Right lobe of liver (tissue), 6 donors: ENCODE results near the gene ATIC. TPM values are rescaled to one million over a fixed set of nuclear protein-coding genes. Genes with fewer than 3 reads are reported as not detected.

ENCODE experiments used
- ATAC-seq, 4 donors: fragments of 200-7000 bp; cut with Tn5 transposase; one replicate each; pipeline ENCODE4 v1.9.1; 2020; ENCODE audit warnings: mild to moderate bottlenecking in 4 of 4, moderate library complexity in 4 of 4
- DNase-seq, 3 donors: peaks; one replicate each; pipeline ENCODE4 v3.0.0-alpha.2; 2020
- H3K27ac ChIP-seq, 3 donors: fragments of 200-600 bp; one replicate each; pipeline ENCODE4 v1.8.0; 2022
- H3K27me3 ChIP-seq, 2 donors: fragments of 200-600 bp; one replicate each; pipeline ENCODE4 v1.8.0; 2022
- H3K36me3 ChIP-seq, 4 donors: fragments of 200-600 bp; sonication (generic) in 1 of 4; one replicate each; pipeline versions ENCODE4 v1.5.1 to v1.8.0; 2017 to 2022; ENCODE audit warnings: control low read depth in 1 of 4
- H3K4me1 ChIP-seq, 4 donors: fragments of 200-600 bp; sonication (generic) in 1 of 4; one replicate each; pipeline versions ENCODE4 v1.5.1 to v1.8.0; 2017 to 2022; ENCODE audit warnings: control low read depth in 1 of 4
- H3K4me3 ChIP-seq, 3 donors: fragments of 200-600 bp; one replicate each; pipeline ENCODE4 v1.8.0; 2022
- H3K9me3 ChIP-seq, 4 donors: fragments of 200-600 bp; sonication (generic) in 1 of 4; one replicate each; pipeline versions ENCODE4 v1.5.1 to v1.8.0; 2017 to 2022; ENCODE audit warnings: control low read depth in 1 of 4
- POLR2A ChIP-seq: fragments of 450-650 bp; IDR thresholded peaks from one replicate; pipeline ENCODE4 v1.6.1; 2017; ENCODE audit warnings: antibody characterized with exemption, mild to moderate bottlenecking
- WGBS: methylation state at CpG from one replicate; pipeline ENCODE4 v1.1.6; 2018; ENCODE audit warnings: low coverage, low lambda C conversion rate; ENCODE audit not compliant: insufficient coverage; ENCODE audit errors: missing lambda C conversion rate; 5-methylcytosine and 5-hydroxymethylcytosine counted together
- intact Hi-C, 2 donors: fragments of 100-400 bp; cut with DNase I; formaldehyde crosslinking; loops; one replicate each; pipeline versions ENCODE4 v1.11.2 to v1.14.1; 2022
- total RNA-seq, 6 experiments: library from RNA; depleted of rRNA in 2 of 6; stranded (reverse); fragments of >200 nt in 2 of 6; fragmentation: NEBNext Ultra II Directional in 3 of 6; extraction: Animal tissue kit (Norgen Biotek cat#: 25700) in 3 of 6; gene quantifications; one replicate each; pipeline versions ENCODE4 v1.1.0 to v1.2.4, GENCODE V29; 2016 to 2023
- TF ChIP-seq, protein P1 (sequence below), 4 donors: fragments of 200-600 bp in 3 of 4; fragments of 450-650 bp in 1 of 4; IDR thresholded peaks; one replicate each; pipeline versions ENCODE4 v1.5.1 to v1.8.0; 2016 to 2022; ENCODE audit warnings: antibody characterized with exemption in 4 of 4, mild to moderate bottlenecking in 2 of 4
- donor health status: DM: no; HTN: yes; CAD: no.
- donor health status: DM: no; HTN: no; CAD: no.
- donor health status: DM: no; HTN: no; CAD: no.
- donor health status: DM: no; HTN: yes; CAD: no.
- donor health status: DM: no; HTN: yes; CAD: no.

ATIC gene
- total RNA-seq, 6 experiments from 2014 or later: 38.8 to 57.3 (median 43.0) TPM

DNA sequence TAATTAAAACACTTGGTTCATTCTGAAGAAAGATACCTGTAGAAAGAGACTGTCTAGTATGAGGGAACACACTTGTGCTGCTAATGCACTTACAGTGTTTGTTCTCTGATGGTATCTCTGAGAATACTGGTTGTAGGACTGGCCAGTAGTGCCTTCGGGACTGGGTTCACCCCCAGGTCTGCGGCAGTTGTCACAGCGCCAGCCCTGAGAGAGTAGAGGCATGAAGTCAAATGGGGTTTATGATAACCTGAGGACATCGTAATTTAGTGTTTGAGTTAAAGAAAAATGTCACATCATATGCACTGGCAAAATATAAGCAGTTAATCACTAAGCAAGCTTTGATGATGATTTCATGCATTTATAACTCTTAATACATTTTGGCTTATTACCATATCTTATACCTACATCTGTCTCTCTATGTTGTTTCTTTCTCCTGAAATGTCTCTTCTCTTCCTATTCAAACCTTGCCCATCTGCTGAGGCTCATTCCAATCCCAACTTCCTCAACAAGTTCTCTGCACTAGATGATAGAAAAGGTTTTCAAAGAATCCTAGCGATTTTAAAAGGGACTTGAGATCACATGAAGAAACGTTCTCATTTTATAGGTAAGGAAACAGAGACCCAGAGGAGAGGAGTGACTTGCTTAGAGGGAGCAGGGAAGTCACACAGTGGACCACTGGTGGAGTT lies 50.2 kb downstream of the ATIC start:
- no peak for DNase-seq
- H3K27me3 ChIP-seq: no peaks in the 10 kb centered on the region
- H3K4me1 ChIP-seq: no peaks in the 10 kb centered on the region
- no peak for TF ChIP-seq POLR2A
- TF ChIP-seq, protein P1, sequence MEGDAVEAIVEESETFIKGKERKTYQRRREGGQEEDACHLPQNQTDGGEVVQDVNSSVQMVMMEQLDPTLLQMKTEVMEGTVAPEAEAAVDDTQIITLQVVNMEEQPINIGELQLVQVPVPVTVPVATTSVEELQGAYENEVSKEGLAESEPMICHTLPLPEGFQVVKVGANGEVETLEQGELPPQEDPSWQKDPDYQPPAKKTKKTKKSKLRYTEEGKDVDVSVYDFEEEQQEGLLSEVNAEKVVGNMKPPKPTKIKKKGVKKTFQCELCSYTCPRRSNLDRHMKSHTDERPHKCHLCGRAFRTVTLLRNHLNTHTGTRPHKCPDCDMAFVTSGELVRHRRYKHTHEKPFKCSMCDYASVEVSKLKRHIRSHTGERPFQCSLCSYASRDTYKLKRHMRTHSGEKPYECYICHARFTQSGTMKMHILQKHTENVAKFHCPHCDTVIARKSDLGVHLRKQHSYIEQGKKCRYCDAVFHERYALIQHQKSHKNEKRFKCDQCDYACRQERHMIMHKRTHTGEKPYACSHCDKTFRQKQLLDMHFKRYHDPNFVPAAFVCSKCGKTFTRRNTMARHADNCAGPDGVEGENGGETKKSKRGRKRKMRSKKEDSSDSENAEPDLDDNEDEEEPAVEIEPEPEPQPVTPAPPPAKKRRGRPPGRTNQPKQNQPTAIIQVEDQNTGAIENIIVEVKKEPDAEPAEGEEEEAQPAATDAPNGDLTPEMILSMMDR (IDR thresholded peaks at IDR 0.05): no peak
- WGBS: 68% methylated on average over 6 of the region's 6 CpGs
- no peak overlapping the region for H3K4me3 ChIP-seq
- intact Hi-C loops: loop anchor here in 1 of 2 donors (5.0 kb wide), 1 partner anchor 45 kb away; no protein-coding TSS in a partner anchor
- H3K36me3 ChIP-seq: peaks cover 4 to 69% (median 36%) of the 10 kb centered on the region in 4 donors
- H3K27ac ChIP-seq: no peak overlapping the region
- ATAC-seq: peak in 3 of 4 donors; percentile 8 to 17 (median 11)
- H3K9me3 ChIP-seq: no peaks in the 10 kb centered on the region

DNA sequence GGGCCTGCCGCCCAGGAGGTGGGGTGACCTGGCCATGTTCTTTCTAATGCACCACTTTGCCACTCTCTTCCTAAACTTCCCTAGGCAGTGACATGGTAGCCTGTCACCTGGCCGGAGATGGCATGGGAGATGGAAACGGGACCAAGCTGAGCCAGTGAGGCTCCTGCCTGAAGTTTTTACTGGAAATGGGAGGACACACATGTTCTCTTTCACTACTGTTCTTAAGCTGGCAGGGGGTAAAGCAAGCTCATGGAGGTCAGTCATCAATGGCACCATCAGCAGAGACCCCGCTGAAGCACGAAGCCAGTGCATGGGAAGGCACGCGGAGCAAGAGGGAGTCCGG lies 50.7 kb downstream of the ATIC start:
- intact Hi-C loops: loop anchor here in 1 of 2 donors (5.0 kb wide), 1 partner anchor 45 kb away; no protein-coding TSS in a partner anchor
- H3K27me3 ChIP-seq: no peaks in the 10 kb centered on the region
- DNase-seq (no peak), ATAC-seq (peak; percentile 5 to 36 (median 8))
- H3K9me3 ChIP-seq: no peaks in the 10 kb centered on the region
- WGBS: 75% methylated on average over 1 of the region's 8 CpGs
- no peaks in the 10 kb centered on the region for H3K4me1 ChIP-seq
- H3K4me3 ChIP-seq: no peak overlapping the region
- TF ChIP-seq POLR2A: no peak
- TF ChIP-seq, protein P1 (IDR thresholded peaks at IDR 0.05): no peak
- no peak overlapping the region for H3K27ac ChIP-seq
- H3K36me3 ChIP-seq: peaks cover 4 to 74% (median 39%) of the 10 kb centered on the region in 4 donors

DNA sequence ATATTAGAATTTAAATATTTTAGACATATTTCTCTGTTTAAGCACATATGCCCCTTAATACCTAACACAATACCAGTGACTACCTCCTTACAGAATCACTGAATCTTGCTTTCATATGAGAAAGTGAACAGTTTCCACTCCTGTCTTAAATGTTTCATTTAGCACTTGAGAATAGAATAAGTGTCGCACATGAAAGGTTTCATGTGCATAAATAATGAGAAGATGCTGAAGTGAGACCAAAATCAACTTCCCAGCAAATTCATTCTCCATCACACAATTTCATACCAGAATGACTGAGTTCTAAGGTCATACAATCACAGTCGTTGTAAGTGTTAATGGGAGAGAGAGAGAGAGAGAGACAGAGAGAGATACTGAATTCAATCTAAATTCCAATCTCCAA lies 51.2 kb downstream of the ATIC start:
- H3K27ac ChIP-seq: no peak overlapping the region
- H3K27me3 ChIP-seq: no peaks in the 10 kb centered on the region
- no peak overlapping the region for H3K4me3 ChIP-seq
- no peaks in the 10 kb centered on the region for H3K4me1 ChIP-seq
- DNase-seq (no peak), ATAC-seq (no peak)
- H3K9me3 ChIP-seq: no peaks in the 10 kb centered on the region
- peaks cover 4 to 79% (median 42%) of the 10 kb centered on the region in 4 donors for H3K36me3 ChIP-seq
- TF ChIP-seq, protein P1 (IDR thresholded peaks at IDR 0.05): no peak
- TF ChIP-seq POLR2A: no peak
- intact Hi-C loops: loop anchor here in 1 of 2 donors (5.0 kb wide), 1 partner anchor 44 kb away; no protein-coding TSS in a partner anchor
- 79% methylated on average over 2 of the region's 2 CpGs for WGBS

DNA sequence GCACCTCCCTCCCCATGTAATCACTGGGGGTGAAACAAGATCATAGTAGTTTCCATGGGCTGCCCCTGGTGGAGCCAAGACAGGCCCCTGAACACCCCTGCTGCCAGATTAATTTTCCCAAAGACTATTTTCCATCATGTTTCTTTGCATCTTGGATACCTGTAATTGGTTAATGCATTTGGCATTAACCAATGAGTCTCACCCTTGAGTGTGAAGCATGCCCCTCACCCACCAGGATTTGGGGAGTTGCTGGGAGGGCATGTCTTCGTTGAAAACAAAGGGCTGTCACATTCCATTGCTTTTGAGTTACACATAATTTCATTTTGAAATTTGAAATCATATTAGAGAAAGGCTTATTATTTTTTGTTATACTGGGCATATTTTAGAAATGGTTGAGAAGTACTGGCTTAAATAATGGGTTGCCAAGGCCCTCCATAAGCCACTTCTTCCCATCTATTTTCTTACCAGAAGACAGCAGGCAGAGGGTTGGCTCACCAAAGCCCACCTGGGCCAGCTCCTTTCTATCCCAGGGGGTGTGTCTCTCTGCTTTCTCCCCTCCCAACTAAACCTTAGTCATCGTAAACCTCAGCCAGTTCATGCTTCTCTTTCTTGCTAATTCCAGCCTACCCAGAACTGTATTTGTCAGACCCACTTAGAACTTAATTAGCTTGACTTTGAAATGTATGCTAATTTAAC lies 51.8 kb downstream of the ATIC start:
- DNase-seq (no peak), ATAC-seq (peak in 1 of 4 donors; percentile 2)
- Histone ChIP-seq H3K27me3 (no peaks in the 10 kb centered on the region), H3K27ac (no peak overlapping the region), H3K36me3 (peaks cover 4 to 85% (median 44%) of the 10 kb centered on the region in 4 donors), H3K9me3 (no peaks in the 10 kb centered on the region), H3K4me3 (no peak overlapping the region), H3K4me1 (no peaks in the 10 kb centered on the region)
- intact Hi-C loops: loop anchor here in 1 of 2 donors (5.0 kb wide), 1 partner anchor 44 kb away; no protein-coding TSS in a partner anchor
- TF ChIP-seq POLR2A: no peak
- TF ChIP-seq, protein P1 (IDR thresholded peaks at IDR 0.05): no peak
- 81% methylated on average over 2 of the region's 2 CpGs for WGBS
